Loucy (cell line): Measurements from ENCODE around the gene CEACAM21.

Source experiments
- EZH2phosphoT487 ChIP-seq: fragments of 200-600 bp; IDR thresholded peaks from 2 replicates; pipeline ENCODE4 v1.6.1; 2018; ENCODE audit warnings: antibody characterized with exemption, mild to moderate bottlenecking, moderate library complexity, borderline replicate concordance
- TF ChIP-seq, protein P1 (sequence below): fragments of 200-600 bp; sonication (generic); conservative IDR thresholded peaks from 2 replicates; pipeline ENCODE4 v1.5.1; 2014; ENCODE audit warnings: mild to moderate bottlenecking, antibody characterized with exemption, low read length

DNA sequence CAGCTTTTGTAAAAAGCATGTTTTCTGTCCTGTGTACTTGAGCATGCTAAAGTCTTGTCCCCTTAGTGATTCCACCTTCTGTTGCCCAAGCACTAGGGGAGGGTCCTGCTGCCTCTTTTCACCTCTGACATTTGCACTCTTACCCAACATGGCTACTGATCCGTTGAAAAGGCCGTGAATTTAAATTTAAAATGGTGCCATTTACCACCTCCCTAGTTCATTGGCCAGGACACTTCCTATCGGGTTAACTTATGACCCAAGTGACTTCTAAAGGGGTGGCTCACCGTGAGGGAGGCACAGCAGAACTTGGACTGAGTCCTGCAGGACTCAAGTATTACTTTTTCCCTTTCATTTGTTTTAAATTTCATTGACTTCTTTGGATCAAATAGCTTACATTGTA is 33.3 kb upstream of the CEACAM21 start:
- TF ChIP-seq EZH2phosphoT487 = no peak
- TF ChIP-seq, protein P1, sequence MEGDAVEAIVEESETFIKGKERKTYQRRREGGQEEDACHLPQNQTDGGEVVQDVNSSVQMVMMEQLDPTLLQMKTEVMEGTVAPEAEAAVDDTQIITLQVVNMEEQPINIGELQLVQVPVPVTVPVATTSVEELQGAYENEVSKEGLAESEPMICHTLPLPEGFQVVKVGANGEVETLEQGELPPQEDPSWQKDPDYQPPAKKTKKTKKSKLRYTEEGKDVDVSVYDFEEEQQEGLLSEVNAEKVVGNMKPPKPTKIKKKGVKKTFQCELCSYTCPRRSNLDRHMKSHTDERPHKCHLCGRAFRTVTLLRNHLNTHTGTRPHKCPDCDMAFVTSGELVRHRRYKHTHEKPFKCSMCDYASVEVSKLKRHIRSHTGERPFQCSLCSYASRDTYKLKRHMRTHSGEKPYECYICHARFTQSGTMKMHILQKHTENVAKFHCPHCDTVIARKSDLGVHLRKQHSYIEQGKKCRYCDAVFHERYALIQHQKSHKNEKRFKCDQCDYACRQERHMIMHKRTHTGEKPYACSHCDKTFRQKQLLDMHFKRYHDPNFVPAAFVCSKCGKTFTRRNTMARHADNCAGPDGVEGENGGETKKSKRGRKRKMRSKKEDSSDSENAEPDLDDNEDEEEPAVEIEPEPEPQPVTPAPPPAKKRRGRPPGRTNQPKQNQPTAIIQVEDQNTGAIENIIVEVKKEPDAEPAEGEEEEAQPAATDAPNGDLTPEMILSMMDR = no peak
